Endothelial cell of umbilical vein (primary cell): Measurements from ENCODE around the gene MYMX. TPM values are rescaled to one million over a fixed set of nuclear protein-coding genes. Genes with fewer than 3 reads are reported as not detected.

ENCODE experiments used
- BruUV-seq: library from RNA; stranded (reverse); fragments of 400-500 nt; replicated peaks from 2 replicates; lab custom pipeline; 2021; lab: Mats Ljungman, UMichigan
- CTCF ChIA-PET: fragments of 300-600, 350-600 bp; sonication (Branson Sonifier 250); formaldehyde crosslinking; loops from one replicate; lab custom pipeline; 2021; ENCODE audit warnings: antibody characterized with exemption, inconsistent platforms; lab: Charles Lee
- POLR2A ChIA-PET: fragments of 300-600, 350-600 bp; sonication (Branson Sonifier 250); formaldehyde crosslinking; loops from one replicate; lab custom pipeline; 2021; ENCODE audit warnings: antibody characterized with exemption, inconsistent platforms; lab: Charles Lee
- DNase-seq: peaks from one replicate; pipeline ENCODE4 v3.0.0-alpha.2; 2011; ENCODE audit warnings: low read depth, low spot score
- FAIRE-seq: peaks from 2 replicates; lab custom pipeline; 2011; peaks lifted over from hg19 to GRCh38; lab: Jason Lieb, UNC
- H2AFZ ChIP-seq: 2 replicates; pipeline ENCODE4 v1.6.0; 2012; ENCODE audit warnings: low read depth, low read length, control low read depth, inconsistent platforms
- H3K27ac ChIP-seq: 2 replicates; pipeline ENCODE4 v1.5.1; 2011; ENCODE audit warnings: low read depth, mild to moderate bottlenecking, control low read depth, low read length, moderate library complexity; ENCODE audit not compliant: insufficient read depth
- H3K27me3 ChIP-seq, 2 experiments: 2 replicates each; pipeline versions ENCODE4 v1.6.0 to v1.6.1; 2011; ENCODE audit warnings: low read length in 2 of 2, mixed read lengths in 1 of 2; ENCODE audit not compliant: control insufficient read depth in 2 of 2, insufficient read depth in 2 of 2
- H3K36me3 ChIP-seq, 2 experiments: 2 replicates in 1 of 2; 3 replicates in 1 of 2; pipeline ENCODE4 v1.5.1; 2011; ENCODE audit warnings: low read length in 2 of 2, mild to moderate bottlenecking in 1 of 2, moderate library complexity in 1 of 2; ENCODE audit not compliant: control insufficient read depth in 2 of 2, insufficient read depth in 2 of 2; ENCODE audit errors: extremely low read depth in 1 of 2
- H3K4me1 ChIP-seq: 3 replicates; pipeline ENCODE4 v1.5.1; 2011; ENCODE audit warnings: mild to moderate bottlenecking, low read length; ENCODE audit not compliant: control insufficient read depth, insufficient read depth; ENCODE audit errors: extremely low read depth
- H3K4me2 ChIP-seq: 2 replicates; pipeline ENCODE4 v1.6.1; 2011; ENCODE audit warnings: low read length, control low read depth, mixed read lengths; ENCODE audit not compliant: insufficient read depth
- H3K4me3 ChIP-seq, 3 experiments: fragments of 200-600 bp in 1 of 3; sonication (generic), shearing (Covaris generic) in 1 of 3; replicated peaks in 1 of 3; 2 replicates each; pipeline ENCODE4 v1.5.1; 2011 to 2016; ENCODE audit warnings: control low read depth in 3 of 3, low read length in 3 of 3, mild to moderate bottlenecking in 2 of 3, inconsistent platforms in 1 of 3, low read depth in 1 of 3, moderate library complexity in 1 of 3; ENCODE audit not compliant: insufficient read depth in 1 of 3
- H3K79me2 ChIP-seq: 2 replicates; pipeline ENCODE4 v1.6.0; 2012; ENCODE audit warnings: low read length, inconsistent platforms; ENCODE audit not compliant: control insufficient read depth, insufficient read depth
- H3K9ac ChIP-seq: replicated peaks from 2 replicates; pipeline ENCODE3; 2011; ENCODE audit warnings: low read length, control low read depth; ENCODE audit not compliant: insufficient read depth; ENCODE audit errors: extremely low read depth
- H3K9me1 ChIP-seq: replicated peaks from 3 replicates; pipeline ENCODE4 v1.6.0; 2011; ENCODE audit warnings: mild to moderate bottlenecking, low read length; ENCODE audit not compliant: control insufficient read depth, insufficient read depth; ENCODE audit errors: extremely low read depth
- H3K9me3 ChIP-seq: replicated peaks from 2 replicates; pipeline ENCODE4 v1.5.1; 2012; ENCODE audit warnings: low read length, inconsistent platforms; ENCODE audit not compliant: control insufficient read depth, insufficient read depth
- H4K20me1 ChIP-seq: replicated peaks from 2 replicates; pipeline ENCODE3; 2011; ENCODE audit warnings: mild to moderate bottlenecking, low read length; ENCODE audit not compliant: control insufficient read depth, insufficient read depth; ENCODE audit errors: extremely low read depth
- CTCF ChIP-seq, 2 donors: IDR thresholded peaks; 1 replicate in 1 of 2; 2 replicates in 1 of 2; pipeline ENCODE4 v1.5.1; 2011; ENCODE audit warnings: low read length in 2 of 2, mild to moderate bottlenecking in 2 of 2, moderate library complexity in 2 of 2, control low read depth in 1 of 2, inconsistent platforms in 1 of 2, low read depth in 1 of 2; ENCODE audit not compliant: insufficient read depth in 1 of 2; ENCODE audit errors: extremely low read depth in 1 of 2
- EZH2 ChIP-seq: IDR thresholded peaks from 2 replicates; pipeline ENCODE4 v1.6.1; 2012; ENCODE audit warnings: borderline replicate concordance, low read depth, mild to moderate bottlenecking, moderate library complexity, low read length, inconsistent platforms; ENCODE audit not compliant: severe bottlenecking
- FOS ChIP-seq: IDR thresholded peaks from 2 replicates; pipeline ENCODE4 v1.6.1; 2011; ENCODE audit warnings: mild to moderate bottlenecking, low read length, moderate library complexity, borderline replicate concordance; ENCODE audit not compliant: insufficient read depth
- GATA2 ChIP-seq: IDR thresholded peaks from 2 replicates; pipeline ENCODE4 v1.7.0; 2011; ENCODE audit warnings: low read depth, mild to moderate bottlenecking, moderate library complexity, mixed read lengths, low read length; ENCODE audit not compliant: insufficient read length, insufficient read depth
- JUN ChIP-seq: IDR thresholded peaks from 2 replicates; pipeline ENCODE4 v1.6.1; 2011; ENCODE audit warnings: borderline replicate concordance, low read depth; ENCODE audit not compliant: insufficient read length, insufficient read depth
- MAX ChIP-seq: IDR thresholded peaks from 2 replicates; pipeline ENCODE4 v1.6.1; 2011; ENCODE audit not compliant: insufficient read depth, insufficient read length
- MYC ChIP-seq: IDR thresholded peaks from one replicate; pipeline ENCODE4 v1.6.1; 2011; ENCODE audit warnings: mild to moderate bottlenecking, low read depth, low read length
- POLR2A ChIP-seq: IDR thresholded peaks from 2 replicates; pipeline ENCODE4 v1.6.1; 2012; ENCODE audit warnings: low read depth, mild to moderate bottlenecking, control low read depth, low read length
- POLR2AphosphoS5 ChIP-seq: IDR thresholded peaks from 2 replicates; pipeline ENCODE4 v1.6.1; 2012; ENCODE audit warnings: low read depth, mild to moderate bottlenecking, control low read depth, low read length, moderate library complexity; ENCODE audit not compliant: insufficient read depth
- dilution Hi-C: fragments of 300-500 bp; cut with MboI; formaldehyde crosslinking; loops from one replicate; pipeline ENCODE4 v1.15.0; 2019; ENCODE audit warnings: low sequenced_read_pairs; ENCODE audit not compliant: extremely low pct_ligation_motif_present
- intact Hi-C: fragments of 100-400 bp; cut with micrococcal nuclease; formaldehyde crosslinking; loops from one replicate; pipeline ENCODE4 v1.10.0; 2022
- polyA plus RNA-seq, 4 experiments: library from polyadenylated mRNA; depleted of rRNA in 3 of 4; stranded (reverse) in 3 of 4; unstranded in 1 of 4; fragments of >200 nt; gene quantifications; 2 replicates each; pipeline versions ENCODE4 v1.2.1 to v1.2.3, GENCODE V29; 2011 to 2012; ENCODE audit warnings: missing spikeins in 1 of 4
- total RNA-seq: library from RNA; stranded (reverse); gene quantifications from 2 replicates; pipeline ENCODE4 v1.2.3, GENCODE V29; 2021

The MYMX gene
- total and polyA plus RNA-seq, 2 donors (not counting 3 experiments of a cell fraction or from before 2014, with no cell fraction given) = 0.18 TPM; not detected in 1

DNA sequence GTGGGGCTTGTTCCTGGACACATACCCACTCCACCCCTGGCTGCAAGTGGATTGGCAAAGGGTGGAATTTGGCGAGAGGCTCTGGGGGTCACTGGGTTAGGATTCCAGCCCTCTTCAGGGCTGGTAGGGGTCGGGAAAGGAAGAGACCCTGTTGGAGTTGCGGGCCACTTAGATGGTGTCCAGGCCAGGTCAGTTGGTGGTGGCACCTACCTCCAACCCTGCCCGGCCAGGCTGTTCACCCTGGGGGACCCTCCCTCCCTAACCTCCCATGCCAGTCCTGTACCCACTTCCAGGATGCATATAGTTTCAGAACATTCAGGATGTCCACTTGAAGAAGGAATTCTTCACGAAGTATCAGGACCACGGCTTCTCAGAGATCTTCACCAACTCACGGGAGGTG lies 37.1 kb upstream of the MYMX start:
- no peaks in the 10 kb centered on the region for H3K79me2 ChIP-seq
- TF ChIP-seq JUN (no peak), POLR2AphosphoS5 (no peak), MYC (no peak), GATA2 (no peak), MAX (no peak), POLR2A (no peak), EZH2 (no peak), CTCF (IDR thresholded peaks at IDR 0.05; ENCODE audit: extremely low read depth in 1 of 2, insufficient read depth in 1 of 2, low read depth in 1 of 2, low read length in 2 of 2) (no peak), FOS (no peak)
- peaks cover 42% of the 10 kb centered on the region for H3K4me1 ChIP-seq
- DNase-seq = no peak
- POLR2A ChIA-PET = interaction anchor here (1.1 kb wide), 1 partner anchor 68 kb away, joined by 3 read pairs; no protein-coding TSS in a partner anchor
- no TSS peak for BruUV-seq
- no peaks in the 10 kb centered on the region for H4K20me1 ChIP-seq
- H3K9ac ChIP-seq = peak overlapping the region; percentile 36
- intact Hi-C loops = loop anchor here (2.0 kb wide), 2 partner anchors 13 to 67 kb away; partner anchors contain the start of gene HSP90AB1
- no peak overlapping the region for H3K4me3 ChIP-seq
- H3K9me3 ChIP-seq = no peaks in the 10 kb centered on the region
- H3K9me1 ChIP-seq = no peaks in the 10 kb centered on the region
- dilution Hi-C loops = no loop called here
- H3K27me3 ChIP-seq = no peaks in the 10 kb centered on the region
- peak overlapping the region; percentile 47 for H3K4me2 ChIP-seq
- peak; percentile 12 for FAIRE-seq
- CTCF ChIA-PET = interaction anchor here (0.7 to 5.8 kb wide), 4 partner anchors 10 to 44 kb away, joined by 3 to 84 read pairs (median 5); partner anchors contain the start of gene SLC29A1
- H3K27ac ChIP-seq = peak overlapping the region; percentile 91
- no peak overlapping the region for H2AFZ ChIP-seq
- no peaks in the 10 kb centered on the region for H3K36me3 ChIP-seq
